Measurements from ENCODE around the gene A4GNT. TPM values are rescaled to one million over a fixed set of nuclear protein-coding genes. Genes with fewer than 3 reads are reported as not detected.
A peak's percentile ranks its signal among the peaks of the same experiment; 100 is the strongest.
"Not testable (repeated sequence)": the region's sequence is repeated elsewhere in the genome, so short reads cannot be mapped to it uniquely, and the experiment has no call there.

The A4GNT gene
- total RNA-seq, 1 donor from 2014 or later = not detected

GRCh38 chr3:138105598-138105997, 26.6 kb downstream of the A4GNT start:
- no peak for FAIRE-seq
- Histone ChIP-seq H3K36me3 (ENCODE audit: control insufficient read depth, insufficient read depth, low read length) (no peaks in the 10 kb centered on the region), H3K27me3 (ENCODE audit: control insufficient read depth, insufficient read depth, low read length) (no peaks in the 10 kb centered on the region), H3K4me3 (ENCODE audit: low read depth, low read length) (no peak overlapping the region)
- no peak for DNase-seq (ENCODE audit: low read depth)
- TF ChIP-seq CTCF (IDR thresholded peaks at IDR 0.05; ENCODE audit: insufficient read depth, low read length, severe bottlenecking) = no peak

GRCh38 chr3:138103466-138103865, 28.7 kb downstream of the A4GNT start:
- no peak for TF ChIP-seq CTCF (IDR thresholded peaks at IDR 0.05; ENCODE audit: insufficient read depth, low read length, severe bottlenecking)
- no peak overlapping the region for H3K4me3 ChIP-seq (ENCODE audit: low read depth, low read length)
- FAIRE-seq = no peak
- H3K27me3 ChIP-seq (ENCODE audit: control insufficient read depth, insufficient read depth, low read length) = no peaks in the 10 kb centered on the region
- no peak for DNase-seq (ENCODE audit: low read depth)
- no peaks in the 10 kb centered on the region for H3K36me3 ChIP-seq (ENCODE audit: control insufficient read depth, insufficient read depth, low read length)

GRCh38 chr3:138101351-138101940, 30.7 kb downstream of the A4GNT start:
- peak; percentile 29 for TF ChIP-seq CTCF (IDR thresholded peaks at IDR 0.05; ENCODE audit: insufficient read depth, low read length, severe bottlenecking)
- not testable (repeated sequence) for FAIRE-seq; H3K27me3 ChIP-seq (ENCODE audit: control insufficient read depth, insufficient read depth, low read length); DNase-seq (ENCODE audit: low read depth); H3K4me3 ChIP-seq (ENCODE audit: low read depth, low read length); H3K36me3 ChIP-seq (ENCODE audit: control insufficient read depth, insufficient read depth, low read length)

DNA sequence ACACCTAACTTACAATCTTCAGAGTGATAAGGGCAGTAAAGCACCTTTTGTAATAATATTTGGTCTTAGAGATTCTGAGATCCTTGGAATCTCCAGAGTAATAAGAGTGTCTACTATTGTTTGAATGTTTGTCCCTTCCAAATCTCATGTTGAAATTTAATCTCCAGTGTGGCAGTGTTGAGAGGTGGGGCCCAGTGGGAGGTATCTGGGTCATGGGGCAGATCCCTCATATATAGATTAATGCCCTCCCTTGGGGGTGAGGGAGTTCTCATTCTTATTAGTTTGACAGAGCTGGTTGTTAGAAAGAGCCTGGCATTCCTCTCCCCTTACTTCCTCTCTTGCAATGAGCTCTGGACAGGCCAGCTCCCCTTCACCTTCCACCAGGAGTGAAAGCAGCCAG, 32.8 kb downstream of the A4GNT start:
- FAIRE-seq (no peak), DNase-seq (ENCODE audit: low read depth) (no peak)
- H3K4me3 ChIP-seq (ENCODE audit: low read depth, low read length) = no peak overlapping the region
- no peaks in the 10 kb centered on the region for H3K36me3 ChIP-seq (ENCODE audit: control insufficient read depth, insufficient read depth, low read length)
- TF ChIP-seq CTCF (IDR thresholded peaks at IDR 0.05; ENCODE audit: insufficient read depth, low read length, severe bottlenecking) = no peak
- no peaks in the 10 kb centered on the region for H3K27me3 ChIP-seq (ENCODE audit: control insufficient read depth, insufficient read depth, low read length)

GRCh38 chr3:138097192-138098172, 34.7 kb downstream of the A4GNT start:
- no peak for DNase-seq (ENCODE audit: low read depth)
- Histone ChIP-seq H3K27me3 (ENCODE audit: control insufficient read depth, insufficient read depth, low read length) (no peaks in the 10 kb centered on the region), H3K4me3 (ENCODE audit: low read depth, low read length) (no peak overlapping the region), H3K36me3 (ENCODE audit: control insufficient read depth, insufficient read depth, low read length) (no peaks in the 10 kb centered on the region)
- peak; percentile 9 for TF ChIP-seq CTCF (IDR thresholded peaks at IDR 0.05; ENCODE audit: insufficient read depth, low read length, severe bottlenecking)
- FAIRE-seq = no peak

Data from bronchial epithelial cell (primary cell).